HG02973 (cell line): ENCODE data around the gene CDHR3.
"Not testable (repeated sequence)": the region's sequence is repeated elsewhere in the genome, so short reads cannot be mapped to it uniquely, and the experiment has no call there.

Source experiments
- ATAC-seq: cut with Tn5 transposase; IDR thresholded peaks from one replicate; pipeline ENCODE4 v1.9.1; 2021; ENCODE audit warnings: moderate library complexity; ENCODE audit not compliant: unreplicated experiment

Gene CDHR3

DNA sequence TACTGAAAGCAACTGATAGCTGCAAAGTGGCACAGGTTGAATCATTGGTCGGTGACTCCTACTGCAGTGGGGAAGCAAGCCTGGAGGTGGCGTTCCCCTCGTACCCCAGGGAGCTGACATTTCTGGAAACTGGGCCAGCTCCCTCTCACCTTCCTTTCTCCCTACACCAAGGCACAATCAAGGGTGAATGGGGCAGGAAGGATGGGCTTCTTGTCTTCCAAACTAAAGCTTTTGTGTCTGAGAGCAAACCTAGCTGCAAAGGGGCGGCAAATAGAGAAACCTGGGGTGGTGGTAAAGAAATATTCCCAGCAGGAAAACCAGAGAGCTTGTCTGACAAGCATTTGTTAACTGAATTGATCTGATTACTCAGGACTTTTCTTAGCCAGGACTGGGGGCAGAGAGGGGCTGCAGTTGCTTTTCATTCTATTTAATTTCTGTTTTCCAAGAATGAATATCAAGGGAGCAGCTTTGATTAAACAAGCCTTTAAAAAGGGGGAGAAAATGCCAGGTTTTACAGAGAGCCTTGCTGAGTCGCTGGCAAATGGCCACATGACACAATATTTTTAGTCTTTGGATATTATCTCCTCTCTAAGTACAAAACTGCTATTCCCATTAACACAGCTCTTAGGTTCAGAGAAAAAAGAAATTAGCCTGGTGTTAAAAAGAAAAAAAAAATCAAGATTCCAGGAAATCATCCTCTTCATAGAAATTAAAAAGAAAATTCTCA, 27.8 kb downstream of the CDHR3 start:
- no peak for ATAC-seq

GRCh38 chr7:105992905-105993304, 29.8 kb downstream of the CDHR3 start:
- ATAC-seq = no peak

- ATAC-seq = no peak
Observed at GRCh38 chr7:105996860-105997737, 34.0 kb downstream of the CDHR3 start.

GRCh38 chr7:105999256-105999655, 36.2 kb downstream of the CDHR3 start:
- ATAC-seq = no peak

- no peak for ATAC-seq
Observed at GRCh38 chr7:106001196-106001595, 38.1 kb downstream of the CDHR3 start.

- ATAC-seq = no peak
Observed at GRCh38 chr7:106001886-106002285, 38.8 kb downstream of the CDHR3 start.

GRCh38 chr7:106003525-106004064, 40.5 kb downstream of the CDHR3 start:
- ATAC-seq = no peak

- ATAC-seq = no peak
Observed at GRCh38 chr7:106006906-106007305, 43.8 kb downstream of the CDHR3 start.

DNA sequence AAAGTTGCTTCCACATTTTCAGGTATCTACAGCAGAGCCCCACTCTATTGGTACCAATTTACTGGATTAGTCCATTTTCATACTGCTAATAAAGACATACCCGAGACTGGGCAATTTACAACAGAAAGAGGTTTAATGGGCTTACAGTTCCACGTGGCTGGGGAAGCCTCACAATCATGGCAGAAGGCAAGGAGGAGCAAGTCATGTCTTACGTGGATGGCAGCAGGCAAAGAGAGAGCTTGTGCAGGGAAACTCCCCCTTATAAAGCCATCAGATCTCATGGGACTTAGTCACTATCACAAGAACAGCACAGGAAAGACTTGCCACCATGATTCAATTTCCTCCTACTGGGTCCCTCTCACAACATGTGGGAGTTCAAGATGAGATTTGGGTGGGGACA, 44.7 kb downstream of the CDHR3 start:
- ATAC-seq = not testable (repeated sequence)

- ATAC-seq = peak; percentile 78
Observed at GRCh38 chr7:106009503-106010226, 46.6 kb downstream of the CDHR3 start.

DNA sequence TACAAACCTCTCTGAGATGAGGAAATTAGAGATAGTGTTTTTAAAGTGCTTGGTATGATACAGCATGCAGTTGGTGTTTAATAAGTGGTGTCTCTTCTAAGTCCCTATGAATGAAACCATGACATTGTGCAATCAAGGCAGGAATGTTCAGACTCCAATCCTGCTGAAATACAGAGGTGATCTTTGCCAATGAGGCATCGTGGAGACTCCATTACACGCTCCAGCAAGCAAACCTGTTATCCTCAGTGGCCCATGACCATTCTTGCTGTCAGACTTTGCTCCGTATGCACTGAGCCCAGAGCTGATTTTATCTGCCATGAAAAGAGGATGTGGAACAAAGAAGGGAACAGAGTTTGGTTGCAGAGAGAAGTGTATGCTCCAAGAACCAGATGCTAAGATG, 47.3 kb downstream of the CDHR3 start:
- ATAC-seq = no peak

GRCh38 chr7:106010866-106011265, 47.8 kb downstream of the CDHR3 start:
- no peak for ATAC-seq

- no peak for ATAC-seq
Observed at GRCh38 chr7:106012184-106012583, 49.1 kb downstream of the CDHR3 start.

DNA sequence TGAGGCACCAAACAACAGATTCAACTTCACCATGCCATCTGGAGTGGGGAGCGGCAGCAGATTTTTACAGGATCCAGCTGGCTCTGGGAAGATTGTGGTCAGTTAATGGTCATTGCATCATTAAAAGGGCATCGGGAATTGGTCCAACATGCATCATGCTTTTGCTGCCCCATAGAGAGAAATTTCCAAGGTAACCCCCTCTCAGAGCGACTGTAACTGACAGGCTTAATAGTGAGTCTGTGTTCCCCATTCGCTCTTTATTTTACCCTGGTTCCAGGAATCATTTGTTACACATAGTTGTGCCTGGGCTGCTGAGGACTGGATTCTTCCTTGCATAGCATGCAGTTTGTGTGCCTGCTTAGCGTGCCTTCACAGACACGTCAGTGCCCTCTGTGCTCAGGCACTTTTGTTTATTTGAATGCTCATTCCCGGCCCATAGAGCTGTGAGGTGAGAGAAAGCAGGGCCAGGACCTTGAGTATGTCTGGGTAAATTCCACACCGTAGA, 49.9 kb downstream of the CDHR3 start:
- no peak for ATAC-seq

DNA sequence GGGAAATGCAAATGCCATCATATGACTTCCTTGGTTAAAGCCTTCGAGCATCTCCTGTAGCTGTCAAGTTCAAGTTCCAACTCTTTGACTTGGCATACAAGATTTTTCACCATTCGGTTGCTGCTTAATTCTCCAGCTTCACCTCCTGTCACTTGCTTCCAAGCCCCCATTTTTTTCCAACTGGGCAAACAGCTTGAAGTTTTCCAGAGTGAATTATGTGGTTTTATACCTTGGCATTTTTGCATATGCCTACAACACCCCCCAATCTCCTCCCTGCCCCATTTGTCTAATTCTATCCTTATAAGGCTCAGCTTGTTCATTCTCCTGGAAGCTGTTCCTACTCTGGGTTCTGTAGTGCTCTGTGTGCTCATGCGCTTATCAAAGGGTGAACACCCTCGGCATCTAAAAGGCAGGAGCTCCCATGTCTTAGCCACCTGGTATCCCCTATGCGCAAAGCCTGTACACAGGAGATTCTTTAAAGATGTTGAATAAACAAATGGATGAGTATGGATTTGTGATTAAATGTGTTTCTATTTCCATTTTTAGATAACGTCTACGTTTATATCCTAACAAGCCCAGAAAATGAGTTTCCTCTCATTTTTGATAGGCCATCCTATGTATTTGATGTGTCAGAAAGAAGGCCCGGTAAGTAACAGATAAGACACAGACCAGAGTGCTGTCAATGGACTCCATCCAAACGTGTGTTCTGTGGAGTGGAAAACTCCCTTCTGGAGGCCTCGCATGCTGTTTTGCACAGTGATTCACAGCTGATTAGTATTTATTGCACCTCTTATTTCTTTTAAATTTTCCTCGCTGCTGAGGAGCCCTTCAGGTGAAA, 52.5 kb downstream of the CDHR3 start:
- ATAC-seq = no peak

DNA sequence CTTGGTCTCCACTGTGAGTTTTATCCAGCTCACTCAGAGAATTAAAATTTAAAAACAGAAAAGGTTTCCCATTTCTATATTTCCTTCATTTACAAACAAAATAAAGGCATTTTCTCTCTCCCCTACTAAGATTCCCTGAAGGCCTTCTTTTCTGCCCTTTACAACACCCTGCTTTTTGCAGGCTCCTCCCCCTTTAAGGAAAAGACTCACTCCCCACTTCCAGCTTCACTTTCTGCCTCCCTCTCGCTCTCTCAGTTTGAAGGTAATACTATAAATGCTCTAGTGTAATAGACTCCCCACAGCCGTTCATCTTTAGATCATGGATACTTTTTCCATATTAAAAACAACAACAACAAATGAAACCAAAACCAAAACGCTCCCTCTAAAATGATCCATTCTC, 53.3 kb downstream of the CDHR3 start:
- ATAC-seq = no peak

DNA sequence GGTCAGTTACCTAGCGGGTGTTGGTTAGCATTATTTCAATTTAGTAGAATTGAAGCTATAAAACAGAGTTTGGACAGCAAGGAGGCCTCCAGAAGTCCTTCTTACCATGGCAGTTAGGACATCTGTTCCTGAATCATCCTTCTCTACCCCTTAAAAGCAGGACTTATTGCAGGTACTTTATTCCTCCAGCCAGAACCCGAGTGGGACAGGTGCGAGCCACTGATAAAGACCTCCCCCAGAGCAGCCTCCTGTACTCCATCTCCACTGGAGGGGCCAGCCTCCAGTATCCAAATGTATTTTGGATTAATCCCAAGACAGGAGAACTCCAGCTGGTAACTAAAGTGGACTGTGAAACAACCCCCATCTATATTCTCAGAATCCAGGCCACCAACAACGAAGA, 54.6 kb downstream of the CDHR3 start:
- no peak for ATAC-seq

DNA sequence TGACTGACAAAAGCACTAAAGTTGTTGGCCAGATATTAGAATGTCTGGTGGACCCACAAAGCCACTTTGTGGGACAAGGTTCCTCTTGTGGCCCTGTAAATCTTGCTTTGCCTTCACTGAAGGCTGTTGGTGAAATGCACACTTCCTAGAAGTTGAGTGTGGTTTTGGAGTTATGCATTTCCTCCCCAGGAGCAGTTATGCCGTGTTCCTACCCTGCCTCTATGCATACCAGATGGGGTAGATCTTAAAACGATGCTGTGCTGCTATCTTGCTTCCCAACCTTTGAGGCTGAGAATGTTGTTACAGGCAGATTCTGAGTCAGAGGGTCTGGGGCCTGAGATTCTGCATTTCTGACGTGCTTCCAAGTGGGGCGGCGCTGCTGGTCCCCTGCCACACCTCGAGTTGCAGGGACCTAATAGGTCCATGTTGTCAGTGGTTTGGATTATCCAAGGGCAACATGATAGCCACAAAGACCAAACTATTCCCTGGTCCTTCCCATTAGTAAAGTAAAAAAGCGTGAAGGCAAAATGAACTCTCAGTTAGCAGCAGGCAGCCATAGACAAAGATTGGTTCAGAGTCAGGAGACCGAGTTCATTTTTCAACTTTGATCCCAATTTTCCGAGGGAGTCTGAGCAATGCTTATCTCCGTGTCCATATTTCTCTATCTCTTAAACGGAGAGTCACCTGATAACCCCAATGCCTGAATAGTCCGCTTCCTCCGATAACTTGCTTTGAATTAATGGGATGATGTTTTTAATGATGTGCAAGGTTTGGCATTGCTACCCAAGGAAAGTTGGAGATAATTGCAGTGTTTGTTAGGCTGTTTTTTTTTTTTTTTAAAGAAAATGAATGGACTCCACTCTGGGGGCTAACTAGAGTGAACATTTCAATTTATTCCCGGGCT, 55.8 kb downstream of the CDHR3 start:
- no peak for ATAC-seq

GRCh38 chr7:106019470-106019820, 56.4 kb downstream of the CDHR3 start:
- ATAC-seq = no peak
